PC-9 (cell line): ENCODE data around the gene LIPN. TPM values are rescaled to one million over a fixed set of nuclear protein-coding genes. Genes with fewer than 3 reads are reported as not detected.

Source experiments
- BruUV-seq: library from RNA; stranded (reverse); fragments of 400-500 nt; replicated peaks from 2 replicates; lab custom pipeline; 2021; lab: Mats Ljungman, UMichigan
- CTCF ChIA-PET: fragments of 300-600 bp; sonication (Branson Sonifier 250); formaldehyde crosslinking; loops from one replicate; lab custom pipeline; 2022; ENCODE audit warnings: antibody characterized with exemption; lab: Charles Lee
- POLR2A ChIA-PET: fragments of 300-600 bp; sonication (Branson Sonifier 250); formaldehyde crosslinking; loops from one replicate; lab custom pipeline; 2022; ENCODE audit warnings: antibody characterized with exemption; ENCODE audit not compliant: unreplicated experiment; lab: Charles Lee
- DNase-seq, 2 experiments: peaks; one replicate each; pipeline versions ENCODE4 v3.0.0 to v3.0.0-alpha.2; 2015 to 2022; ENCODE audit warnings: mixed read lengths in 1 of 2
- H2AFZ ChIP-seq: fragments of 200-600 bp; sonication (generic); 2 replicates; pipeline ENCODE4 v1.8.1; 2017; ENCODE audit warnings: antibody characterized with exemption
- H3F3A ChIP-seq: fragments of 200-600 bp; sonication (generic); 2 replicates; pipeline ENCODE4 v1.8.1; 2017; ENCODE audit warnings: antibody characterized with exemption, mild to moderate bottlenecking, low read depth; ENCODE audit not compliant: insufficient read depth
- H3K27ac ChIP-seq: fragments of 200-600 bp; sonication (generic); 2 replicates; pipeline ENCODE4 v1.6.1; 2016; ENCODE audit warnings: mixed run types
- H3K27me3 ChIP-seq: fragments of 200-600 bp; sonication (generic); 2 replicates; pipeline ENCODE4 v1.6.1; 2016; ENCODE audit warnings: low read depth, mixed run types; ENCODE audit not compliant: insufficient read depth
- H3K36me3 ChIP-seq: fragments of 200-600 bp; sonication (generic); 2 replicates; pipeline ENCODE4 v1.6.1; 2016; ENCODE audit warnings: low read depth, mixed run types
- H3K4me1 ChIP-seq: fragments of 200-600 bp; sonication (generic); replicated peaks from 2 replicates; pipeline ENCODE4 v1.6.1; 2016; ENCODE audit warnings: mixed run types; ENCODE audit not compliant: insufficient read depth
- H3K4me2 ChIP-seq: fragments of 200-600 bp; sonication (generic); 2 replicates; pipeline ENCODE4 v1.6.1; 2017; ENCODE audit warnings: mixed run types
- H3K4me3 ChIP-seq: fragments of 200-600 bp; sonication (generic); 2 replicates; pipeline ENCODE4 v1.6.1; 2016; ENCODE audit warnings: mixed run types
- H3K79me2 ChIP-seq: fragments of 200-600 bp; sonication (generic); 2 replicates; pipeline ENCODE4 v1.6.1; 2017; ENCODE audit warnings: low read depth, mixed run types
- H3K9me2 ChIP-seq: fragments of 200-600 bp; sonication (generic); 2 replicates; pipeline ENCODE4 v1.8.1; 2017; ENCODE audit warnings: mild to moderate bottlenecking; ENCODE audit not compliant: insufficient read depth
- H3K9me3 ChIP-seq: fragments of 200-600 bp; sonication (generic); 2 replicates; pipeline ENCODE4 v1.8.1; 2016; ENCODE audit warnings: low read depth; ENCODE audit not compliant: insufficient read depth
- H4K20me1 ChIP-seq: fragments of 200-600 bp; sonication (generic); 2 replicates; pipeline ENCODE4 v1.8.1; 2017; ENCODE audit not compliant: insufficient read depth
- CTCF ChIP-seq: fragments of 200-600 bp; sonication (generic); conservative IDR thresholded peaks from 2 replicates; pipeline ENCODE4 v1.6.1; 2017; ENCODE audit warnings: mixed run types, antibody characterized with exemption, mild to moderate bottlenecking, moderate library complexity
- EZH2 ChIP-seq: fragments of 200-600 bp; sonication (generic); IDR thresholded peaks from 2 replicates; pipeline ENCODE4 v1.8.0; 2017; ENCODE audit warnings: antibody characterized with exemption, low read depth
- intact Hi-C: fragments of 100-400 bp; cut with micrococcal nuclease; formaldehyde crosslinking; loops from one replicate; pipeline ENCODE4 v1.10.0; 2022; ENCODE audit not compliant: unreplicated experiment
- total RNA-seq: library from RNA; stranded (reverse); gene quantifications from 2 replicates; pipeline ENCODE4 v1.2.3, GENCODE V29; 2021

Gene LIPN
- total RNA-seq, 1 experiment from 2014 or later, result not detected

DNA sequence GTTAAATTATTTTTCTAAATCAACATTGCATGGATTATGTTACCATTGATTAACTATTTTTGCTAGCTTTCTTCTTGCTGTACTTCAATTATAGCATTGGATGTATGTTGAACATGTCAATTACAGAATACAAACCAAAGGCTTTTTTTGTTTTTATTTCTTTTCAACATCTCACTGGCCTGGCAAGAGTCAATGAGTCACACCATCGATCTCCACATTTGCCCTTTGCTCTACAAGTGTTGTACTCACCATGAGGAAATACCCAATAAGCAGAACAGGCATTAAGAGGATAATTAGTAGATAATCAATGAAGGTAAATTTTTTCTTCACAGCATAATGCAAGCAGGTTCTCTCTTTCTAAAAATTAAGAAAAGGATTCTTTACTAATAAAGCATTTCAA is 68.5 kb downstream of the LIPN start:
- Histone ChIP-seq H4K20me1 (no peaks in the 10 kb centered on the region), H3K27ac (no peak overlapping the region), H3K27me3 (no peaks in the 10 kb centered on the region), H3K36me3 (0 out of 2 replicates have a peak, but pooled peaks cover 4% of the 10 kb centered on the region), H3K4me3 (no peak overlapping the region), H3F3A (no peaks in the 10 kb centered on the region), H2AFZ (no peak overlapping the region), H3K9me2 (no peaks in the 10 kb centered on the region), H3K9me3 (no peaks in the 10 kb centered on the region), H3K4me2 (no peak overlapping the region), H3K4me1 (peaks cover 8% of the 10 kb centered on the region), H3K79me2 (no peaks in the 10 kb centered on the region)
- no peak for DNase-seq
- no TSS peak for BruUV-seq
- TF ChIP-seq EZH2 (no peak), CTCF (no peak)
- ChIA-PET CTCF (no interaction called here), POLR2A (no interaction called here)
- intact Hi-C loops, result no loop called here

Other genes starting within 250 kb of the LIPN start
- gene RNLS, start 176.7 kb upstream of the LIPN start, total RNA-seq, result not detected in 2 replicates
- gene LIPJ, start 173.3 kb upstream of the LIPN start, total RNA-seq, result not detected in 2 replicates
- not detected in 2 replicates for gene LIPF, start 95.6 kb upstream of the LIPN start, total RNA-seq
- not detected in 2 replicates for gene LIPK, start 53.8 kb upstream of the LIPN start, total RNA-seq
- gene LIPM, start 42.7 kb downstream of the LIPN start, total RNA-seq, result not detected in 2 replicates
- 3.8 and 4.9 TPM in 2 replicates for gene ANKRD22, start 91.8 kb downstream of the LIPN start, total RNA-seq
- 7.4 and 7.6 TPM in 2 replicates for gene STAMBPL1, start 120.2 kb downstream of the LIPN start, total RNA-seq
- 5.3 and 8.4 TPM in 2 replicates for gene ACTA2, start 192.8 kb downstream of the LIPN start, total RNA-seq
- gene FAS, start 230.8 kb downstream of the LIPN start, total RNA-seq, result 7.6 and 8.5 TPM in 2 replicates